T47D (cell line): ENCODE measurements around the gene TMC1.

Experiments
- DNase-seq, 2 experiments: peaks; one replicate each; pipeline versions ENCODE4 v3.0.0 to v3.0.0-alpha.2; 2011 to 2012; ENCODE audit warnings: low read depth in 1 of 2, low spot score in 1 of 2
- JUND ChIP-seq: IDR thresholded peaks from 2 replicates; pipeline ENCODE4 v1.6.1; 2012; ENCODE audit warnings: low read depth
- in situ Hi-C: cut with HindIII; loops from 2 replicates; pipeline ENCODE4 v1.10.0; 2016; ENCODE audit warnings: low sequenced_read_pairs, low pct_unique_long_range_greater_than_20kb

TMC1 gene

GRCh38 chr9:72880821-72881220, 359.4 kb downstream of the TMC1 start:
- TF ChIP-seq JUND, result no peak
- DNase-seq, result no peak
- in situ Hi-C loops, result no loop called here

- in situ Hi-C loops, result no loop called here
- no peak for DNase-seq
- no peak for TF ChIP-seq JUND
Observed at GRCh38 chr9:72882117-72882775, 360.8 kb downstream of the TMC1 start.

GRCh38 chr9:72883875-72884274, 362.5 kb downstream of the TMC1 start:
- no peak for TF ChIP-seq JUND

GRCh38 chr9:72884508-72884907, 363.1 kb downstream of the TMC1 start:
- no peak for TF ChIP-seq JUND
- in situ Hi-C loops, result no loop called here
- no peak for DNase-seq

More at GRCh38 chr9:72883875-72884274, 362.5 kb downstream of the TMC1 start:
- DNase-seq, result no peak
- in situ Hi-C loops, result no loop called here
